Stimulated activated CD8-positive, alpha-beta memory T cell treated with anti-CD3 and anti-CD28 coated beads, Interleukin-2, amount 100 ng/mL, for 1 hour (primary cell): Measurements from ENCODE around the gene LGR6.
"Not testable (repeated sequence)": the region's sequence is repeated elsewhere in the genome, so short reads cannot be mapped to it uniquely, and the experiment has no call there.

Experiments
- DNase-seq, 2 donors: peaks; one replicate each; pipeline ENCODE4 v3.0.0-alpha.2; 2020; ENCODE audit warnings: low read depth in 2 of 2

LGR6 gene

GRCh38 chr1:202179828-202180750 is 13.5 kb upstream of the LGR6 start:
- DNase-seq: no peak

DNA sequence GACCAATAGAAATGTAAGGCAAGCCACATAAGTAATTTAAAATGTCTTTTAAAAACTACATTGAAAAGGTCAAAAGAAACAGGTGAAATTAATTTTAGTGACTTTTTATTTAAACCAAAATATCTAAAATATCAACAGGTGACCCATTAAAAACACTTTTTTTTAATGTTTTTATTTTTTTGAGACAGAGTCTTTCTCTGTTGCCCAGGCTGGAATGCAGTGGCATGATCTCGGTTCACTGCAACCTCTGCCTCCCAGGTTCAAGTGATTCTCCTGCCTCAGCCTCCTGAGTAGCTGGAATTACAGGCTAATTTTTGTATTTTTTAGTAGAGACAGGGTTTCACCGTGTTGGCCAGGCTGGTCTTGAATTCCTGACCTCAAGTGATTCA is 12.9 kb upstream of the LGR6 start:
- not testable (repeated sequence) for DNase-seq

DNA sequence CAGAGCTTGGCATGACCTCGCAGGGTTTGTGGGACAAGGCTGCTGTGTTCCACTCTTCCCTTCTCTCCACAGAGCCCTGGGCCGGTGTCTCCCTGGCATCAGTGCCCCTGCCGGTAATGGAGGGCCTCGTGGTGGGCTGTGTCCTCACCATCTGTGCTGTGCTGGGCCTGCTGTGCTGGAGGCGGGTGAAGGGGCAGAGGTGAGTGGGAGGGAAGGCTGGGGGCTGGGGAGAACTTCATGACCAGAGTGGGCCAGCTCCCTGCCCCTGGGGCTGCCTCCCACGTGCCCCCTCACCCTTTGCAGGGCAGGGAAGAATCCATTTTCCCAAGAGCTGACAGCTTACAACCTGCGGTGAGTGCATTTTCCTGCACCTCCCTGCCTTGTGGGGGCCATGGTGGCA is 12.0 kb upstream of the LGR6 start:
- no peak for DNase-seq

DNA sequence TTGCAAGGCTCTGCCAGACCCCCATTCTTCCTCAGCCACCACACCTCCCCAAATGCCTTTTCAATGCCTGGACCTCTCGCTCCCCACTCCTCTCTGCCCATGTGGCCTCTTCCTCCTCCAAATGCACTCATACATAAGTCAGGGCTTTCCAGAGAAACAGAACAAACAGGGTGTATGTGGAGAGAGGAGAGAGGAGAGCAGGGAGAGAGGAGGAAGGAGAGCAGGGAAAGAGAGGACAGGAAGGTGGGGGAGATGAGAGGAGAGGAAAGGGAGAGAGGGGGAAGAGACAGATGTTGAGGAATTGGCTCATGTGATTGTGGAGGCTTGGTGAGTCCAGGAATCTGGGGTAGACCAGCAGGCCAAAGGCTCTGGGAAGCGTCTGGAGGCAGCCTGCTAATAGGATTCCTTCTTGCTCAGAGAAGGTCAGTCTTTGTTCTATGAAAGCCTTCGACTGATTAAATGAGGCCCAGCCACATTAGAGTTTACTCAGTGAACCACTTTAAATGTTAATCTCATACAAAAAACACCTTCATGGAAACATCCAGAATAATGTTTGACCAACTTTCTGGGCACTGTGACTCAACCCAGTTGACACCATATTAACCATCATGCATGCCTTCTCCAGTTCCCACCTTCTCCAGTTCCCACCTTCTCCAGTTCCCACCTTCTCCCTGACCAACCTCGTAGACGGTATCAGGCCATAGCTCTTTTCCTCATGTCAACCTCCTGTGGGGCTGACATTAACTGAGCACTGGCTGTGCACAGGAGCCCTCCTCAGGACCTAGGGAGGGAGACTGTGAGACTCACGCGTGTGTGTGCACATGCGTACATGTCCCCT is 11.3 kb upstream of the LGR6 start:
- no peak for DNase-seq

DNA sequence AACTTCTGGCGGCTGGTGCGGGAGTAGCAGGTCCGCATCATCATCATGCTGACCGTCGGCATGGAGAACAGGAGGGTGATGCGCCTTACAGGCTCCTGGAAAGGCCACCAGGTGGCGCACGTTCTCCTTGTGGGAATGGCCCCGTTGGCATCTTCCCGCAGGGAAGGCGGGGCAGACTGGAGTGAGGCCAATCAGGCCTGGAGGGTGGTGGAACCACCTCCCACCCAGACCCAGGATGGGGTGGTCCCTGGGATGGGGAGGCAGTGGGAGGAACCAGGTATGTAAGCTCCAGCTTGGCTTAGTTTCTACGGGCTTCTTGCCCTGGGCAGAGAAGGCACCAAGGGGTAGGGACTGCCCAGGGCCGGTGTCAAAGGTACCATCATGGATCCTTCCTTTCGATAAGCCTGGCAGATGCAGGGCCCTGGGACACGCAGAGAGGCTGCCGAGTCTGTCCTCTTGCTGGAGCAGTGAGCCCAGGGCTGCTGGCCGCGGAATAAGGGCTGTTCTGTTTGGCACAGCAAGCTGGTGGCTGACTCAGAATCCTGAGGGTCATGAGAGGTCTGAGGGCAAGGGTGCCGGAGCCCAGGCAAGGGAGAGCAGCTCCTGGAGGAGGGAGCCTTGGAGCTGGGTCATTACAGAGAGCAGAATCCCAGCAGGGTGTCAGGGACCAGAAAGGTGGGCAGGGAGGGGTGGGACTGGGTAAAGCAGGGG is 8.7 kb upstream of the LGR6 start:
- peak; percentile 35 to 51 for DNase-seq

DNA sequence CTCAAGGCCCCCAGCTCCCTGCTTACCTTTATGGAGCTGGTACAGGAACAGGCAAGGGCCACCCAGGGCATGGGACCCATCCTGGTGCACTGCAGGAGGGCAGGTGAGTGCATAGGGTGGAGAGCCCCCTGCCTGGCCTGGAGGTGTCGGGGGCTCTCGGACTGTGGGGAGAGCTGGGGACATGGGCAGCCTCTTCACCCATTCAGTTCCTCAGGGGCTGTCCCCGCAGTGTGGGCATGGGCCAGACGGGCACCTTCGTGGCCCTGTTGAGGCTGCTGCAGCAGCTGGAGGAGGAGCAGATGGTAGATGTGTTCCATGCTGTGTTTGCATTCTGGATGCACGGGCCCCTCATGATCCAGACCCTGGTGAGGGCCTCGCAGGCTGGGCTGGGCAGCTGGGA is 7.3 kb upstream of the LGR6 start:
- DNase-seq: no peak

DNA sequence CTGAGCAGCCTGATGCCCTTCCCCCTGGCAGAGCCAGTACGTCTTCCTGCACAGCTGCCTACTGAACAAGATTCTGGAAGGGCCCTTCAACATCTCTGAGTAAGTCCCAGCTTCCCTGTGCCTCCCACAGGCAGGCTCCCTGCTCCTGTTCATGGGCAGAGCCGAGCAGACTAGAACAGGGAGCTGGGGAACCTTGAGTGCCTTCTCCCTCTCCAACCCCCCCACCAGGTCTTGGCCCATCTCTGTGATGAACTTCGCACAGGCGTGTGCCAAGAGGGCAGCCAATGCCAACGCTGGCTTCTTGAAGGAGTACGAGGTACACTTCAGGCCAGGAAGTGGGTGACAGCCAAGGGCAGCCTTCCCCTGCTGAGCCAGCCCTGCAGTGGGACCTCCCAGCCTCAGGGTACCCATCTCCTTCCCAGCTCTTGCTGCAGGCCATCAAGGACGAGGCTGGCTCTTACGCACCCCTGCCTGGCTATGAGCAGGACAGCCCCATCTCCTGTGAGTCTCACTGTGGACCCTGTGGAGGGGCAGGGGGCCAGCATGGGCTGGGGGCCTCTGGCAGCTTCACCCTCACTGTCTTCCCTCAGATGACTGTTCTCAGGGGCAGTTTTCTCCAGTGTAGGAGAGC is 6.4 kb upstream of the LGR6 start:
- DNase-seq: no peak

DNA sequence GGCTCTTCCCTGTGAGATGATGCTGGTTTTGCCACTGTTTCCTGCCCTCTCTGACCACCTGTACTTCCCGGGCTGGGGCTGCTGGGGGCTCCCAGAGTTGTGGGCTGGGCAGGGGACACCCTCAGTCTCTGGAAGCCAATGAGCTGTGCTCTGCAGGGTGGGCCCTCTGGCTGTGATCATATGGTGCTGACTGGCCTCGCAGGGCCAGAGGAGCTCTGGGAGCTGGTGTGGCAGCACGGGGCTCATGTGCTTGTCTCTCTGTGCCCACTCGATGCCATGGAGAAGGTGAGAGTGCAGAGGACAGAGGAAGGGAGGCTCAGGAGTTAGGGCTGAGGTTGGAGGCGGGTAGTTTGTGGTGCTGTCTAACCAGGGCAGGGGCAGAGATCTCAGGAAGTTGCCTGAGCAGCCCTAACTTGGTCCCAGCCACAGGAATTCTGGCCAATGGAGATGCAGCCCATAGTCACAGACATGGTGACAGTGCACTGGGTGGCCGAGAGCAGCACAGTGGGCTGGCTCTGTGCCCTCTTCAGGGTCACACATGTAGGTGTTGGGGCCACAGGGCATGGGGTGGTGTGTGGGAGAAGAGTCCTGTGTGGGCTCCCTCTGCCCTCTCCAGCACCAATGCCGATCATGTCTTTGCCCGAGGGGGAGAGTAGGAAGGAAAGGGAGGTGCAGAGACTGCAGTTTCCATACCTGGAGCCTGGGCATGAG is 5.7 kb upstream of the LGR6 start:
- DNase-seq: no peak

DNA sequence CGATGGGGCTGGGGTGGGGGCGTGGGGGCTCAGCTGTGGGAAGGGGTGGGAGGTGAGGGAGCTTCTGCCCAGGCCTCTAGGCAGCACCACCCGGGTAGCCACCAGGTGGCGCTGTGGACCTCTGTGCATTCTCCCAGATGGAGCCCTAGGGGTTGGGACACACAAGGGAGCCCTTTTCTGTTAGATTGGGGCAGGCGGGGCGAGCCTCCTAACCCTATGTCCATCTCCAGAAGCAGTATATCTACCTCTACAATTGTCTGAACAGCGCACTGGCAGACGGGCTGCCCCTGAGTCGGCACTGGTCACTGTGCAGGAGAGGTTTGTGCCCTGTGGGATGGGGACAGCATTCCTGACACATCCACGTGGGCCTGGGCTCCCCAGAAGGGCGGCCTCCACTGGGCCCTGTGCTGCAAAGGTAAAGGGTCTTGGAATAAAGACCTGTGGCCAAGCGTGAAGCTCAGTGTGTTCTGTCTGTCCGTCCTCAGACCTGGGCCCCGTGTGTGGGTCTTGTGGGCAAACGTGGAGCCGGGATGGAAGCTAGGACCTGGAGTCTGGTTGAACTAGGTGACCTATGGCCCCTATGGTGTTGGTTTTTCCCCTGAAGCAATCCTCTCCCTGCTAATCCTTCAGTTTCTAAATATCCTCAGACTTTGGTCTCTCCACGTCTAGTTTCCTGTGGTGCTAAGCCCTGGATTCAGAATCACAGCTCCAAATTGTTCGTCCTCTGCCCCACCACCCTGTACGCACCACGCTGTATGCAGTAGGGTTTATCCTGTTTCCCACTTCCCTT is 4.4 kb upstream of the LGR6 start:
- peak; percentile 48 to 74 for DNase-seq

DNA sequence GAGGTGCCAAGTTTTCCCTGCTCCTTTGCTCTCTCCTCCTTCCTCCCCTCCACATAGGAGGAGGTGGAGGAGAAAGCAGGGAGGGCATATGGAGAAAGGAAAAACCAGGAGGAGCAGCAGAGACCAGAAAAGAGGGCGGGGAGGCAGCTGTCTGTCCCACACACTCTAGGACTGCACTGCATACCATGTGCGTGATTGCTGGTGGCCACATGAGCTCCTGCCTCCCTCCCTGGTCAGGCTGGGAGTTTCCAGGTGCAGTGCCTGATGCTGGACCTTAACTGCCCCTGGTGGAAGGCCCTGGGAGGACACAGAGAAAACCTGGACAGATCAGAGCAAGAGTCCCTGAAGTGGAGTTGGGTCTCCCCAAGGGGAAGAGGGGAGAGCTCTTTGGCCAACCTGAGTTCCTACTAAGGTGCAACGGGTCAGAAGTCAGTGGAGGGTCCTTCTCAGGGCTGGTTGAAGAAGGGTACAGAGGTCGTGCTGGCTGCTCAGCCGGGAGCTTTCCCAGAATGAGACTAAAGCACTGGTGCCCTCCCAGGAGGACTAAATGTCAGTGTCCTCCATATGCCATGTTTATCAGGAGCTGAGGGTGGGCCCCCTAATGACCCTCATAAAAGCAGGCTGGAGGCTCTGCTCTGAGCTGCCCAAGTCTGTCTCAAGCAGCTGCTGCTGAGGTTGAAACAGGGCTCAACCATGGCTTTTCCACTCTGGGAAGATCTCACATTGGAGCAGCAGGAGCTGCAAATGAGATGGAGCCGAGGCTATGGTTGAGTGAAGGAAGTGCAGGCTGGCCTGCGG is 3.5 kb upstream of the LGR6 start:
- DNase-seq: no peak

GRCh38 chr1:202191391-202191790 is 2.2 kb upstream of the LGR6 start:
- not testable (repeated sequence) for DNase-seq

- peak; percentile 30 to 31 for DNase-seq
These were observed 607 bp upstream of the LGR6 start for GRCh38 chr1:202192770-202193613.

GRCh38 chr1:202194328-202194648 is 689 bp downstream of the LGR6 start:
- no peak for DNase-seq

DNA sequence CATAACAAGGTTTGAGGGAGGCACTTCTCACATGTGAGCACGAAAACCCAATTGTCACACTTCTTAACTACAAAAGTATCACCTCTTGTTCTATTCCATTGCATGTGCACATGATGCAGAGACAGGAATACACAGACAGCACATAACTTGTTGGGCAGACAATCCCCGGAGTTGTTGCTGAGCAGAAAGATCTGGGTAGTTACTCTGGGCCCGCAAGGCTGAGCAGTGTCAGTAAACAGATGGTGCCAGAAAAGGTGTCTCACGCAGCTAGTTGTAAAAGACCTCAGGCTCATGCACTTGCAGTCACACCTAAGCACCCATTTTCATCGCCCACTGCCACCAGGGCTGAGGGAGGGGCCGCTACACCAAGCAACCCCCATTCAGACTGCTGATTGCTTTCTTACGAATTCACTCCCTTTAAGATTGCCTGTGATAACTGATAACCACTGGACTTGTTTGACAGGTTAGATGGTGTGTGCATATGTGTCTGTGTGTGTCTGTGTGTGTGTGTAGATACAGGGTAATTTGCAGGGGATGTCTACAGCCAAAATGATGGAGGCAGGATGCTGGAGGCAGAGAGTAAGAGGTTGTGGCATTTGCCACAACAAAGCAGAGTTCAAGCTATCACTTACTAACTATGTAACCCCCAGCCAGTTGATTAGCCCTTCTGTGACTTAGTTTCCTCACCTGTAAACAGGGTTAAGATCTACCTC is 4.2 kb downstream of the LGR6 start:
- DNase-seq: peak; percentile 9 to 18

DNA sequence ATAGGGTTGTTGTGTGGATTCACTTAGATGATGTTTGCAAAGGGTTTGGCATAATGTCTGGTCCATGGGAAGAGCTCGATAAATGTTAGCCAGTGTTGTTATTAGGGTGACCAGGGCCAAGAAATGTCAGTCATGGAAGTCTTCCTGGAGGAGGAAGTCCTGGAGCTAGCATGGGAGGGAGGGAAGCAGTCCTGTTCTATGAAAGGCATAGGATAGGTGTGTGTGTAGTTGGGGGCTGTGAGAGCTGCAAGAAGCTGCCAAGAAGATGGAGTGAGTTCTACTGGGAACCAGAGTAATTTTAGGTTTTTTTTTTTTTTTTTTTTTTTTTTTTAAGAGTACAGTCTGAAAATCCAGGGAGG is 4.7 kb downstream of the LGR6 start:
- DNase-seq: no peak

DNA sequence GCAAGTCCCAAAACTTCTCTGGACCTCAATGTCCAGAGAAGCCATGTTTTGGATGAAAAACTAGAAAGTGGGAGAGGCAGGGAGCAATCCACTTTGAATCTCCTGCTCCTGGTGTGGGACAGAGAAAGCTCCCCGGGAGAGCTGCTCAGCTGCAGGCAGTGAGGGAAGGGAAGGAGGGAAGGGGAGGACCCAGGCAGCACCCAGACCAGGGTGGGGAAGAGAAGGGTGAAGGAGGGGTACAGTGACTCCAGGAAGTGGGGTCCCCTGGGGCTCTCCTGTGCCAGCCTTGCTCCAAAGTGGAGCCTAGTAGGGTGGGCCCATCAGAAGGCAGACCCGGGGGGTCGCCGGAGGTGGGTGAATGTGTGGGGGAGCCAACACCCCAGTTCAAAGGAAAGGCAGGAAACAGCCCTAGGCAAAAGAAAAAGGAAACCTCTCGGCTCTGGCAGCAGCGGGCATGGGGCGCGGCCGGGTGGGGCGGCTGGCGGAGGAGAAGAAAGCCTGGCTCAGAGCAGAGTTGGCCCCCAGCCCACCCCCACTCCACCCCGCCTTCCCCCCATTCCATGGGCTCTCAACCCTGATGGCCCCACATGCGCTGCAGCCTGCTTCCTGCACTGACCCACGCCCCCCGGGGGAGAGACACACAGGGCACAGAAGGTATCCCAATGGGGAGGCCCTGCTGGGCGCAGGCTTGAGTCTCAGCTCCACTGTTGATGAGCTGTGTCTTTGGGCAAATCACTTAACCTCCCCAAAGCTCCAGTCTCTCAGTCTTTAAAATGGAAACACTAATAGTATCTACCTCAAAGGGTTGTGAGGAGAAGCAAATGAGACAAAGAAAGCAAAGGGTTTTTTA is 5.7 kb downstream of the LGR6 start:
- no peak for DNase-seq

- no peak for DNase-seq
These were observed 6.5 kb downstream of the LGR6 start for GRCh38 chr1:202200112-202200548.
